NT2/D1 (cell line): ENCODE results near the gene HDAC8.

ENCODE experiments used
- YY1 ChIP-seq: IDR thresholded peaks from 2 replicates; pipeline ENCODE4 v1.6.1; 2011; ENCODE audit not compliant: insufficient read length, insufficient read depth
- ZNF274 ChIP-seq: IDR thresholded peaks from 2 replicates; pipeline ENCODE4 v1.6.1; 2011; ENCODE audit warnings: mild to moderate bottlenecking, low read depth, low read length

GRCh38 chrX:72498782-72499181 is 73.9 kb downstream of the HDAC8 start:
- TF ChIP-seq ZNF274 (no peak), YY1 (no peak)
